Measurements from ENCODE around the gene PLD1.

DNA sequence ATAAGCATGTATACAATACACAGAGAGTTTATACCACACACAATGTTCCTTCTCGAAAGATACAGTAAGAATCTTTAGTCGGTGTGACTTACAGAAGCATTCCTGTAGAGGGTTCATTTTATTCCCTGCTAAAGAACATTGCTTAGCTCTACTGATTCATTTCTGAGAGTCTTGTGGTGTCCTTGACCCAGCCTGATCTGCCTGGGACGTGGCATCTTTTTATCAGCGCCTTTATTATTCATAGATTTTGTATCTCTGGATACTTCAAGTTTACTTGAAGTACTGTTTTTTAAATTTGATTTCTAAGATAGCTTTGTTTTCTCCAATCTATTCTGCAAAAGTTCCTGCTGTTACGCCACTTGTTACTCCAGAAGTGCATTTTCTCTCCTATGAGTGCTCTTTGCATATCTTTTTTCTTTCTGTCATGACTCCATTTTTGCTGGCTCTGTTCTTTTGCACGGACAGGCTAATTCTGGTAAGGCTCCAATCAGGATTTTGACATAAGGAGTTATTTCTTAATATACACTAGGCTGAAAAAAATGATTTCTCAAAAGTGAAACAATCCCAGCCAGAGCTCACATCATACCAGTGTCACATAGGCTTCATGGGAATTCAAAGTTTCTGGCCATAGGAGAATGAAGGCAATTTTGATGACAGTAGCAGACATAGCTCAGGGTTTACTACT is 235.6 kb downstream of the PLD1 start:
- TF ChIP-seq GATA2 (IDR thresholded peaks at IDR 0.05; ENCODE audit: low read depth, low read length): no peak
- TF ChIP-seq GATA3 (IDR thresholded peaks at IDR 0.05; ENCODE audit: low read depth, low read length): no peak
